K562 (cell line): Measurements from ENCODE around the gene SYT6. TPM values are rescaled to one million over a fixed set of nuclear protein-coding genes. Genes with fewer than 3 reads are reported as not detected.

Experiments
- ARHGAP35 ChIP-seq: fragments of 450-650 bp; IDR thresholded peaks from 2 replicates; pipeline ENCODE4 v1.6.1; 2018; ENCODE audit not compliant: partially characterized antibody
- CBFA2T2 ChIP-seq: fragments of 450-650 bp; conservative IDR thresholded peaks from 2 replicates; pipeline ENCODE4 v1.6.1; 2017; ENCODE audit warnings: mild to moderate bottlenecking
- CBX5 ChIP-seq: IDR thresholded peaks from 2 replicates; pipeline ENCODE4 v1.6.1; 2014; ENCODE audit warnings: low read depth, borderline replicate concordance
- CSDE1 ChIP-seq, 2 experiments: fragments of 450-650 bp; IDR thresholded peaks; 2 replicates each; pipeline ENCODE4 v1.6.1; 2016; ENCODE audit warnings: mild to moderate bottlenecking in 1 of 2
- ERF ChIP-seq: fragments of 450-650 bp; formaldehyde crosslinking; IDR thresholded peaks from 2 replicates; pipeline ENCODE4 v1.4.0; 2020; ENCODE audit warnings: mild to moderate bottlenecking, mixed read lengths
- ETS2 ChIP-seq: IDR thresholded peaks from 2 replicates; pipeline ENCODE4 v1.6.1; 2016; ENCODE audit warnings: borderline replicate concordance, missing genetic modification characterization, mild to moderate bottlenecking, moderate library complexity, missing compliant biosample characterization; ENCODE audit not compliant: poor library complexity, severe bottlenecking
- HDAC2 ChIP-seq: fragments of 450-650 bp; IDR thresholded peaks from 2 replicates; pipeline ENCODE4 v1.6.1; 2016; ENCODE audit warnings: mild to moderate bottlenecking
- HMG20B ChIP-seq: fragments of 250-450 bp; sonication (Bioruptor Pico); IDR thresholded peaks from 2 replicates; pipeline ENCODE4 v1.5.0; 2021; ENCODE audit warnings: mild to moderate bottlenecking
- HNRNPK ChIP-seq: fragments of 200-400 bp; formaldehyde crosslinking; IDR thresholded peaks from one replicate; pipeline ENCODE4 v1.6.1; 2018; ENCODE audit warnings: mild to moderate bottlenecking, low read depth, low read length; ENCODE audit not compliant: poor library complexity, severe bottlenecking
- HOXB6 ChIP-seq: fragments of 250-450 bp; sonication (Bioruptor Pico); IDR thresholded peaks from 2 replicates; pipeline ENCODE4 v1.5.1; 2022; ENCODE audit warnings: mild to moderate bottlenecking, borderline replicate concordance
- KAT7 ChIP-seq: sonication (generic); formaldehyde crosslinking; IDR thresholded peaks from 2 replicates; pipeline ENCODE4 v1.8.0; 2022; ENCODE audit warnings: missing genetic modification reagents, mild to moderate bottlenecking, borderline replicate concordance
- LEF1 ChIP-seq: fragments of 450-650 bp; IDR thresholded peaks from 2 replicates; pipeline ENCODE4 v1.6.1; 2016; ENCODE audit warnings: mild to moderate bottlenecking
- NBN ChIP-seq: fragments of 450-650 bp; IDR thresholded peaks from 2 replicates; pipeline ENCODE4 v1.6.1; 2016; ENCODE audit warnings: low read depth, mild to moderate bottlenecking
- NCOR1 ChIP-seq: fragments of 450-650 bp; IDR thresholded peaks from 2 replicates; pipeline ENCODE4 v1.6.1; 2016; ENCODE audit warnings: mild to moderate bottlenecking, moderate library complexity
- NR2F6 ChIP-seq: fragments of 450-650 bp; formaldehyde crosslinking; IDR thresholded peaks from 2 replicates; pipeline ENCODE4 v1.4.0; 2020; ENCODE audit warnings: mild to moderate bottlenecking
- PHB2 ChIP-seq: fragments of 450-650 bp; IDR thresholded peaks from 2 replicates; pipeline ENCODE4 v1.6.1; 2017; ENCODE audit warnings: low read depth
- RBM22 ChIP-seq: fragments of 200-400 bp; formaldehyde crosslinking; IDR thresholded peaks from 2 replicates; pipeline ENCODE4 v1.6.1; 2018; ENCODE audit warnings: low read length, low read depth; ENCODE audit not compliant: poor library complexity, severe bottlenecking
- RBM39 ChIP-seq: fragments of 200-400 bp; formaldehyde crosslinking; optimal IDR thresholded peaks from 2 replicates; pipeline ENCODE3; 2018; ENCODE audit warnings: low read depth, low read length
- SIN3A ChIP-seq, 2 experiments: fragments of 150-350 bp in 1 of 2; IDR thresholded peaks; 2 replicates each; pipeline ENCODE4 v1.6.1; 2011 to 2016; ENCODE audit warnings: borderline replicate concordance in 2 of 2, low read depth in 2 of 2, low read length in 2 of 2, mild to moderate bottlenecking in 2 of 2, moderate library complexity in 2 of 2; ENCODE audit not compliant: control insufficient read depth in 1 of 2
- SMARCC2 ChIP-seq: fragments of 450-650 bp; IDR thresholded peaks from 2 replicates; pipeline ENCODE4 v1.6.1; 2017; ENCODE audit warnings: antibody characterized with exemption, moderate library complexity, mild to moderate bottlenecking, low read depth
- SMARCE1 ChIP-seq: fragments of 450-650 bp; IDR thresholded peaks from 2 replicates; pipeline ENCODE4 v1.7.1; 2016; ENCODE audit warnings: mild to moderate bottlenecking
- TARDBP ChIP-seq: fragments of 450-650 bp; IDR thresholded peaks from 2 replicates; pipeline ENCODE4 v1.6.1; 2016
- ZBED1 ChIP-seq: IDR thresholded peaks from 2 replicates; pipeline ENCODE4 v1.6.1; 2014
- ZBTB8A ChIP-seq: fragments of 450-650 bp; IDR thresholded peaks from 2 replicates; pipeline ENCODE4 v1.6.1; 2018; ENCODE audit warnings: mild to moderate bottlenecking, moderate library complexity; ENCODE audit not compliant: partially characterized antibody
- ZNF282 ChIP-seq: sonication (generic); formaldehyde crosslinking; IDR thresholded peaks from 2 replicates; pipeline ENCODE4 v1.8.1; 2023; ENCODE audit warnings: missing genetic modification reagents
- ZNF347 ChIP-seq: fragments of 450-650 bp; formaldehyde crosslinking; IDR thresholded peaks from 2 replicates; pipeline ENCODE4 v1.4.0; 2020; ENCODE audit warnings: low read depth, mild to moderate bottlenecking, moderate library complexity
- ZNF354B ChIP-seq: fragments of 250-450 bp; sonication (Bioruptor Pico); IDR thresholded peaks from 2 replicates; pipeline ENCODE4 v1.4.0; 2020
- ZNF589 ChIP-seq: fragments of 200-800 bp; sonication (Bioruptor generic); IDR thresholded peaks from 2 replicates; pipeline ENCODE4 v1.6.1; 2016; ENCODE audit warnings: low read depth, missing genetic modification characterization, missing compliant biosample characterization
- ZZZ3 ChIP-seq: fragments of 450-650 bp; IDR thresholded peaks from 2 replicates; pipeline ENCODE4 v1.6.1; 2016; ENCODE audit warnings: antibody characterized with exemption, mild to moderate bottlenecking, moderate library complexity
- polyA plus RNA-seq, 8 experiments: library from polyadenylated mRNA; depleted of rRNA in 4 of 8; stranded (reverse) in 5 of 8; unstranded in 3 of 8; fragments of >200 nt; fragmentation: Nextera tagmentation in 2 of 8; fragmentation: Illumina TruSeq in 1 of 8; extraction: Ambion mirVana in 2 of 8; extraction: Trizol in 1 of 8; gene quantifications; 2 replicates each; pipeline versions ENCODE4 v1.2.1 to v1.2.3, GENCODE V29; 2011 to 2014; ENCODE audit warnings: inconsistent platforms in 1 of 8, missing spikeins in 1 of 8
- total RNA-seq, 7 experiments: library from RNA; depleted of rRNA in 6 of 7; stranded (reverse); fragments of >200 nt in 6 of 7; fragmentation: Illumina TruSeq in 2 of 7; extraction: Trizol in 2 of 7; gene quantifications; 2 replicates each; pipeline versions ENCODE4 v1.2.1 to v1.2.3, GENCODE V29; 2011 to 2021; ENCODE audit warnings: low replicate concordance in 1 of 7
- TF ChIP-seq, protein P1 (sequence below): sonication (generic); formaldehyde crosslinking; IDR thresholded peaks from 2 replicates; pipeline ENCODE4 v1.8.0; 2022; ENCODE audit warnings: mild to moderate bottlenecking, missing genetic modification reagents
- TF ChIP-seq, protein P2 (sequence below): fragments of 450-650 bp; conservative IDR thresholded peaks from 2 replicates; pipeline ENCODE4 v1.6.1; 2016; ENCODE audit warnings: missing genetic modification characterization, low read depth, mild to moderate bottlenecking, missing compliant biosample characterization, moderate library complexity

SYT6 gene
- total and polyA plus RNA-seq, 9 of the 15 experiments (the other 6 are each of a cell fraction or from before 2014, with no cell fraction given): 0.06 TPM; not detected in 8

DNA sequence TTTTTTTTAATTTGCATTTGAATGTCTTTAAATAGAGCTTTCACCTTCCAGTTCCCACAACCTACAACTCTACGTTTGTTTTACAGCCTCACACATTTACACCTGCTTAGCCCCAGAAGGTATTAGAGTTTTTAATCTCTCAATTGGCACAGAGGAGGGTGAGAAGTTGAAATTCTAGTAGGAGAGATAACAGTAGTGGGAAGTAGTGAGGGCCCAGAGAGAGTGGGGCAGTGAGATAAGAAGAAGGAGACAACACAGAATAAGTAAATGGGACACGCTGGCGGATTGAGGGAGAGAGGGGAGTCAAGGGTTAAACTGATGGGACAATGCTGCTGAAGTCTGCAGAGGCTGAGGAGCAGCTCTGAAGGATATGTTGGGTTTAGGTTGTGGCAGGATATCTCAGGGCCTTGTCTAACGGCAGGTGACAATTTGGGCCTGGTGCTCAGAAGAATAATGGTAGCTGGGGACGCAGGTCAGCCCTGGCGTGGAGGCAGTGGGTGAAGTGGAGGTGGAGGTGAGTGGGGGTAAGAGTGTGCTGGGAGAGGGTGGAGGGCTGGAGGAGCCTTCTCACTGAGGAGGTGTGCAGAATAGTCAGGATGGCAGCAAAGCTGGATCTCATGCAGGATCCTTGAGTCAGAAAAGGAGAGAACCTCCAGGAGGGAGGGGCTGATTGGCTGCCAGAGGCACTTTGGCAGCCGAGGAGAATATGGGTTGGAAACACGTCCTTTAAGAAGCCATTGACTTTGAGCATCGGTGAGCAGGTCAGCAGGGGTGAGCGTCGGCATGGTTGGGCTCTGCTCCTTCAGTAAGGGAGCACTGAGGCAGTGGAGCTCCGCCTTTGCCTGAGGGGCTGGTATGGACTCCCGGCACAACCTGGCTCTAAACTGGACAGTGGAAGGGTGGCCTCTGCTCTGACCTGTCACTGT is 72.9 kb downstream of the SYT6 start (continued):
- peak; percentile 81 for TF ChIP-seq SMARCE1
- no peak for TF ChIP-seq ZZZ3
- no peak for TF ChIP-seq ZNF347
- no peak for TF ChIP-seq ZNF354B
- TF ChIP-seq CBX5: no peak
- peak; percentile 88 for TF ChIP-seq NCOR1
- TF ChIP-seq HDAC2: peak; percentile 69
- TF ChIP-seq RBM39: no peak
- no peak for TF ChIP-seq KAT7 (CRISPR knock-in tag)
- TF ChIP-seq ZBED1: no peak
- TF ChIP-seq ARHGAP35: peak; percentile 28
- TF ChIP-seq HNRNPK: no peak
- no peak for TF ChIP-seq SIN3A (IDR thresholded peaks at IDR 0.05; ENCODE audit: borderline replicate concordance in 2 of 2, control insufficient read depth in 1 of 2, low read depth in 2 of 2, low read length in 2 of 2)
- no peak for TF ChIP-seq ZNF589 (CRISPR knock-in tag)
- TF ChIP-seq ZNF282 (CRISPR knock-in tag): no peak
- TF ChIP-seq ZBTB8A: no peak
- no peak for TF ChIP-seq ERF (CRISPR knock-in tag)
- TF ChIP-seq, protein P1, sequence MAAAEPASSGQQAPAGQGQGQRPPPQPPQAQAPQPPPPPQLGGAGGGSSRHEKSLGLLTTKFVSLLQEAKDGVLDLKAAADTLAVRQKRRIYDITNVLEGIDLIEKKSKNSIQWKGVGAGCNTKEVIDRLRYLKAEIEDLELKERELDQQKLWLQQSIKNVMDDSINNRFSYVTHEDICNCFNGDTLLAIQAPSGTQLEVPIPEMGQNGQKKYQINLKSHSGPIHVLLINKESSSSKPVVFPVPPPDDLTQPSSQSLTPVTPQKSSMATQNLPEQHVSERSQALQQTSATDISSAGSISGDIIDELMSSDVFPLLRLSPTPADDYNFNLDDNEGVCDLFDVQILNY (CRISPR knock-in tag): no peak
- no peak for TF ChIP-seq RBM22
- TF ChIP-seq, protein P2, sequence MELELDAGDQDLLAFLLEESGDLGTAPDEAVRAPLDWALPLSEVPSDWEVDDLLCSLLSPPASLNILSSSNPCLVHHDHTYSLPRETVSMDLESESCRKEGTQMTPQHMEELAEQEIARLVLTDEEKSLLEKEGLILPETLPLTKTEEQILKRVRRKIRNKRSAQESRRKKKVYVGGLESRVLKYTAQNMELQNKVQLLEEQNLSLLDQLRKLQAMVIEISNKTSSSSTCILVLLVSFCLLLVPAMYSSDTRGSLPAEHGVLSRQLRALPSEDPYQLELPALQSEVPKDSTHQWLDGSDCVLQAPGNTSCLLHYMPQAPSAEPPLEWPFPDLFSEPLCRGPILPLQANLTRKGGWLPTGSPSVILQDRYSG: no peak
- TF ChIP-seq HOXB6: no peak
- TF ChIP-seq SMARCC2: peak; percentile 61; the same call in 1 of the 2 replicates
- TF ChIP-seq TARDBP: no peak
- TF ChIP-seq CSDE1 (IDR thresholded peaks at IDR 0.05): no peak
- no peak for TF ChIP-seq NBN
- no peak for TF ChIP-seq ETS2 (tag)
- peak; percentile 56; the same call in 1 of the 2 replicates for TF ChIP-seq LEF1
- TF ChIP-seq PHB2: 0 out of 2 replicates have a peak, but pooled peaks have one; percentile 31
- TF ChIP-seq CBFA2T2: peak; percentile 88
- no peak for TF ChIP-seq HMG20B (CRISPR knock-in tag)
- no peak for TF ChIP-seq NR2F6 (CRISPR knock-in tag)
